ENCODE results near the gene ADH1B.

- TF ChIP-seq NFYB (CRISPR knock-in tag; conservative IDR thresholded peaks at IDR 0.05; ENCODE audit: low read depth), result no peak
- TF ChIP-seq ZNF138 (CRISPR knock-in tag; conservative IDR thresholded peaks at IDR 0.05), result no peak
- TF ChIP-seq, protein P1, sequence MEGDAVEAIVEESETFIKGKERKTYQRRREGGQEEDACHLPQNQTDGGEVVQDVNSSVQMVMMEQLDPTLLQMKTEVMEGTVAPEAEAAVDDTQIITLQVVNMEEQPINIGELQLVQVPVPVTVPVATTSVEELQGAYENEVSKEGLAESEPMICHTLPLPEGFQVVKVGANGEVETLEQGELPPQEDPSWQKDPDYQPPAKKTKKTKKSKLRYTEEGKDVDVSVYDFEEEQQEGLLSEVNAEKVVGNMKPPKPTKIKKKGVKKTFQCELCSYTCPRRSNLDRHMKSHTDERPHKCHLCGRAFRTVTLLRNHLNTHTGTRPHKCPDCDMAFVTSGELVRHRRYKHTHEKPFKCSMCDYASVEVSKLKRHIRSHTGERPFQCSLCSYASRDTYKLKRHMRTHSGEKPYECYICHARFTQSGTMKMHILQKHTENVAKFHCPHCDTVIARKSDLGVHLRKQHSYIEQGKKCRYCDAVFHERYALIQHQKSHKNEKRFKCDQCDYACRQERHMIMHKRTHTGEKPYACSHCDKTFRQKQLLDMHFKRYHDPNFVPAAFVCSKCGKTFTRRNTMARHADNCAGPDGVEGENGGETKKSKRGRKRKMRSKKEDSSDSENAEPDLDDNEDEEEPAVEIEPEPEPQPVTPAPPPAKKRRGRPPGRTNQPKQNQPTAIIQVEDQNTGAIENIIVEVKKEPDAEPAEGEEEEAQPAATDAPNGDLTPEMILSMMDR (IDR thresholded peaks at IDR 0.05), result no peak
- TF ChIP-seq CREM (CRISPR knock-in tag; IDR thresholded peaks at IDR 0.05), result no peak
- no peak for TF ChIP-seq ZNF121 (CRISPR knock-in tag; IDR thresholded peaks at IDR 0.05)
- no peak for TF ChIP-seq NFATC4 (CRISPR knock-in tag; IDR thresholded peaks at IDR 0.05)
- TF ChIP-seq ZNF263 (CRISPR knock-in tag; IDR thresholded peaks at IDR 0.05; ENCODE audit: low read depth), result no peak
- no peak for TF ChIP-seq CBFB (CRISPR knock-in tag; IDR thresholded peaks at IDR 0.05; ENCODE audit: low read depth)
- TF ChIP-seq NFE2L1 (CRISPR knock-in tag; IDR thresholded peaks at IDR 0.05), result no peak
- TF ChIP-seq SP1 (CRISPR knock-in tag; conservative IDR thresholded peaks at IDR 0.05), result no peak
- TF ChIP-seq ATF1 (CRISPR knock-in tag; IDR thresholded peaks at IDR 0.05), result no peak
- TF ChIP-seq FOXK1 (CRISPR knock-in tag; IDR thresholded peaks at IDR 0.05), result no peak
Measured at GRCh38 chr4:99276417-99276816, 44.8 kb downstream of the ADH1B start.

Data from WTC11 (cell line).